GM12878 (cell line): ENCODE data around the gene ARL10. TPM values are rescaled to one million over a fixed set of nuclear protein-coding genes. Genes with fewer than 3 reads are reported as not detected.

Source experiments
- ATAC-seq: fragments of 200-7000 bp; cut with Tn5 transposase; 3 replicates; pipeline ENCODE4 v1.9.1; 2020; ENCODE audit warnings: mild to moderate bottlenecking, moderate library complexity
- BruUV-seq: library from RNA; stranded (reverse); fragments of 400-500 nt; replicated peaks from 2 replicates; lab custom pipeline; 2021; lab: Mats Ljungman, UMichigan
- CTCF ChIA-PET: fragments of 300-600 bp; sonication (Branson Sonifier 250); formaldehyde crosslinking; extraction: SDS; loops from one replicate; lab custom pipeline; 2021; ENCODE audit warnings: inconsistent platforms; lab: Yijun Ruan, JAX
- POLR2A ChIA-PET: fragments of 350-600 bp; formaldehyde crosslinking; extraction: SDS; loops from one replicate; lab custom pipeline; 2021; ENCODE audit warnings: inconsistent platforms; lab: Charles Lee
- RAD21 ChIA-PET: fragments of 300-600 bp; sonication (Branson Sonifier 250); formaldehyde crosslinking; loops from one replicate; lab custom pipeline; 2023; ENCODE audit warnings: antibody characterized with exemption; ENCODE audit not compliant: unreplicated experiment; lab: Charles Lee
- SMC1A ChIA-PET: fragments of 300-600 bp; sonication (Branson Sonifier 250); formaldehyde crosslinking; loops from one replicate; lab custom pipeline; 2023; ENCODE audit not compliant: unreplicated experiment, uncharacterized antibody; lab: Charles Lee
- DNase-seq: peaks from one replicate; pipeline ENCODE4 v3.0.0-alpha.2; 2011; ENCODE audit warnings: low read depth, low spot score
- FAIRE-seq: peaks from 3 replicates; lab custom pipeline; 2011; peaks lifted over from hg19 to GRCh38; lab: Jason Lieb, UNC
- H2AFZ ChIP-seq: 2 replicates; pipeline ENCODE4 v1.6.0; 2011; ENCODE audit warnings: low read depth, low read length, control low read depth; ENCODE audit not compliant: control insufficient read depth
- H3K27ac ChIP-seq: 2 replicates; pipeline ENCODE4 v1.5.1; 2011; ENCODE audit warnings: control low read depth; ENCODE audit not compliant: control insufficient read depth, insufficient read depth
- H3K27me3 ChIP-seq, 2 experiments: replicated peaks in 1 of 2; 2 replicates each; pipeline versions ENCODE4 v1.6.0 to v1.6.1; 2011; ENCODE audit warnings: low read length in 1 of 2; ENCODE audit not compliant: control insufficient read depth in 2 of 2, insufficient read depth in 2 of 2
- H3K36me3 ChIP-seq, 2 experiments: 2 replicates each; pipeline ENCODE4 v1.5.1; 2011; ENCODE audit warnings: low read length in 1 of 2; ENCODE audit not compliant: control insufficient read depth in 2 of 2, insufficient read depth in 2 of 2
- H3K4me1 ChIP-seq: 2 replicates; pipeline ENCODE4 v1.6.1; 2011; ENCODE audit warnings: mild to moderate bottlenecking, low read length, moderate library complexity, mixed read lengths; ENCODE audit not compliant: control insufficient read depth, insufficient read depth
- H3K4me2 ChIP-seq: 2 replicates; pipeline ENCODE4 v1.6.0; 2011; ENCODE audit warnings: control low read depth; ENCODE audit not compliant: control insufficient read depth, insufficient read depth
- H3K4me3 ChIP-seq: fragments of 200-600 bp; sonication (generic); 2 replicates; pipeline ENCODE4 v1.5.1; 2016
- H3K79me2 ChIP-seq: 2 replicates; pipeline ENCODE4 v1.6.0; 2011; ENCODE audit warnings: low read length; ENCODE audit not compliant: control insufficient read depth, insufficient read depth
- H3K9ac ChIP-seq: 2 replicates; pipeline ENCODE4 v1.8.0; 2011; ENCODE audit warnings: low read length, control low read depth, mixed read lengths; ENCODE audit not compliant: control insufficient read depth, insufficient read depth
- H3K9me3 ChIP-seq: replicated peaks from 3 replicates; pipeline ENCODE4 v1.5.1; 2011; ENCODE audit warnings: mild to moderate bottlenecking, low read length; ENCODE audit not compliant: control insufficient read depth, insufficient read depth
- H4K20me1 ChIP-seq: 2 replicates; pipeline ENCODE4 v1.6.0; 2011; ENCODE audit not compliant: control insufficient read depth, insufficient read depth
- ATF7 ChIP-seq: fragments of 450-650 bp; IDR thresholded peaks from 2 replicates; pipeline ENCODE4 v1.6.1; 2016; ENCODE audit warnings: low read depth, mild to moderate bottlenecking
- BCL11A ChIP-seq: IDR thresholded peaks from 2 replicates; pipeline ENCODE4 v1.6.1; 2011; ENCODE audit warnings: low read depth, low read length
- CBX5 ChIP-seq: sonication (generic); IDR thresholded peaks from 2 replicates; pipeline ENCODE4 v1.6.1; 2016; ENCODE audit warnings: low read depth, moderate library complexity, mild to moderate bottlenecking, inconsistent platforms
- CREB1 ChIP-seq: IDR thresholded peaks from 2 replicates; pipeline ENCODE4 v1.6.1; 2012; ENCODE audit warnings: low read depth, mild to moderate bottlenecking, inconsistent platforms
- EGR1 ChIP-seq, 2 experiments: IDR thresholded peaks; 1 replicate in 1 of 2; 2 replicates in 1 of 2; pipeline ENCODE4 v1.6.1; 2011 to 2012; ENCODE audit warnings: low read depth in 2 of 2, low read length in 2 of 2, borderline replicate concordance in 1 of 2, mild to moderate bottlenecking in 1 of 2, moderate library complexity in 1 of 2
- HDGF ChIP-seq: fragments of 450-650 bp; IDR thresholded peaks from 2 replicates; pipeline ENCODE4 v1.6.1; 2016; ENCODE audit warnings: antibody characterized with exemption
- KDM1A ChIP-seq: fragments of 200-600 bp; sonication (generic); IDR thresholded peaks from 2 replicates; pipeline ENCODE4 v1.6.1; 2016; ENCODE audit warnings: borderline replicate concordance
- KLF5 ChIP-seq: fragments of 450-650 bp; IDR thresholded peaks from 2 replicates; pipeline ENCODE4 v1.6.1; 2014; ENCODE audit warnings: mild to moderate bottlenecking; ENCODE audit not compliant: partially characterized antibody
- MTA2 ChIP-seq: fragments of 450-650 bp; IDR thresholded peaks from 2 replicates; pipeline ENCODE4 v1.6.1; 2016; ENCODE audit warnings: low read depth, mild to moderate bottlenecking, moderate library complexity
- MTA3 ChIP-seq: IDR thresholded peaks from 2 replicates; pipeline ENCODE4 v1.6.1; 2012; ENCODE audit warnings: low read length, inconsistent platforms, borderline replicate concordance
- MXI1 ChIP-seq: fragments of 150-350 bp; IDR thresholded peaks from 2 replicates; pipeline ENCODE4 v1.6.1; 2011; ENCODE audit warnings: low read depth, mild to moderate bottlenecking, inconsistent platforms, low read length, improper control_type of control experiment
- PAX5 ChIP-seq: IDR thresholded peaks from 2 replicates; pipeline ENCODE4 v1.6.1; 2011; ENCODE audit warnings: low read depth, low read length, borderline replicate concordance
- RB1 ChIP-seq: fragments of 450-650 bp; formaldehyde crosslinking; IDR thresholded peaks from 2 replicates; pipeline ENCODE4 v1.6.1; 2017; ENCODE audit warnings: mild to moderate bottlenecking, borderline replicate concordance
- RELB ChIP-seq: fragments of 450-650 bp; IDR thresholded peaks from 2 replicates; pipeline ENCODE4 v1.6.1; 2017; ENCODE audit warnings: low read depth, mild to moderate bottlenecking, moderate library complexity
- RFX5 ChIP-seq: IDR thresholded peaks from 2 replicates; pipeline ENCODE4 v1.6.1; 2011; ENCODE audit warnings: low read depth, low read length, improper control_type of control experiment
- SREBF2 ChIP-seq: IDR thresholded peaks from 2 replicates; pipeline ENCODE4 v1.6.1; 2012; ENCODE audit warnings: mild to moderate bottlenecking, low read length
- STAT1 ChIP-seq: fragments of 450-650 bp; conservative IDR thresholded peaks from 2 replicates; pipeline ENCODE4 v1.6.1; 2014; ENCODE audit warnings: antibody characterized with exemption, mild to moderate bottlenecking
- STAT3 ChIP-seq: IDR thresholded peaks from 2 replicates; pipeline ENCODE4 v1.6.1; 2011; ENCODE audit warnings: low read depth, low read length, improper control_type of control experiment
- whole genome bisulfite sequencing: methylation state at CpG from one replicate; pipeline ENCODE4 v1.1.6; 2016; ENCODE audit warnings: low lambda C conversion rate; ENCODE audit not compliant: insufficient replicate concordance, insufficient coverage; ENCODE audit errors: missing lambda C conversion rate; 5-methylcytosine and 5-hydroxymethylcytosine counted together
- in situ Hi-C: fragments of 300-500 bp; cut with MboI; formaldehyde crosslinking; loops from 9 replicates; pipeline ENCODE4 v1.14.3; 2018; ENCODE audit warnings: mixed read lengths
- intact Hi-C: fragments of 100-400 bp; cut with micrococcal nuclease; formaldehyde crosslinking; loops from one replicate; pipeline ENCODE4 v1.14.2; 2022; ENCODE audit not compliant: unreplicated experiment
- polyA plus RNA-seq, 11 experiments: library from polyadenylated mRNA; depleted of rRNA in 4 of 11; unstranded in 6 of 11; stranded (reverse) in 5 of 11; fragments of >200 nt; fragmentation: Nextera tagmentation in 4 of 11; fragmentation: Illumina TruSeq in 1 of 11; extraction: Ambion mirVana in 4 of 11; extraction: Trizol in 1 of 11; gene quantifications; 1 replicate in 1 of 11; 2 replicates in 10 of 11; pipeline versions ENCODE4 v1.2.1 to v1.2.3, GENCODE V29; 2011 to 2016; ENCODE audit warnings: inconsistent platforms in 2 of 11, missing spikeins in 2 of 11, low read depth in 1 of 11
- total RNA-seq, 4 experiments: library from RNA; depleted of rRNA in 3 of 4; stranded (reverse); fragments of >200 nt in 3 of 4; fragmentation: Illumina TruSeq in 1 of 4; extraction: Trizol in 1 of 4; gene quantifications; 2 replicates each; pipeline versions ENCODE4 v1.2.1 to v1.2.3, GENCODE V29; 2013 to 2021
- TF ChIP-seq, protein P1 (sequence below): fragments of 450-650 bp; IDR thresholded peaks from 2 replicates; pipeline ENCODE4 v1.6.1; 2014; ENCODE audit warnings: mild to moderate bottlenecking
- TF ChIP-seq, protein P2 (sequence below): fragments of 450-650 bp; formaldehyde crosslinking; IDR thresholded peaks from 2 replicates; pipeline ENCODE4 v1.5.0; 2022; ENCODE audit warnings: mild to moderate bottlenecking, missing genetic modification characterization

ARL10 gene
- total and polyA plus RNA-seq, 10 of the 15 experiments (the other 5 are each of a cell fraction or from before 2014, with no cell fraction given): 0.44 to 6.4 (median 2.4) TPM

DNA sequence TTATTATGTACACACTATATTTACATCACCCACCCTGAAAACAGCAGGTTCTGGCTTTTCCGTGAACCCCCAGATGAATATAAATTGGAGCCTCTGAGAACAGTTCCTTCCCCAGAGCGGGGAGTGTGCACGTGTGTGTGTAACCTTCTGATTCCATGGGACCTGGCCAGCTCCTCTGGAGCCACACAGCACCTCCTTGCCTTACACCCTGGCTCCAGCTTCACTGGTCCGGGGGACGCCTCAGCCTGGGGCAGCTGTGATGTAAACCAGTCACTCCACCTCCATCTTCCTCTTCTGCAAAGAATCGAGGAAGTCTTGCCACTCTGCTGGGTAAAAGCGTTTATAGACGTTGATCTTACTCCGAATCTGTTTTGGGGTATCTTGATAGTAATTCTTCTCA lies 18.7 kb downstream of the ARL10 start:
- ATAC-seq (no peak), DNase-seq (no peak), FAIRE-seq (no peak)
- ChIA-PET CTCF (no interaction called here), SMC1A (no interaction called here), POLR2A (no interaction called here), RAD21 (no interaction called here)
- no peaks in the 10 kb centered on the region; the same call in 2 of the 3 replicates for H3K9me3 ChIP-seq
- peaks cover 35% of the 10 kb centered on the region for H3K79me2 ChIP-seq
- H4K20me1 ChIP-seq: peaks cover 3% of the 10 kb centered on the region; the same call in 1 of the 2 replicates
- H3K9ac ChIP-seq: no peak overlapping the region
- intact Hi-C loops (loop anchor here (10.0 kb wide), 1 partner anchor 151 kb away; the partner anchor contains the start of gene RNF44), in situ Hi-C loops (no loop called here)
- BruUV-seq: no TSS peak
- no peak overlapping the region for H3K27ac ChIP-seq
- H3K4me1 ChIP-seq: peaks cover 6% of the 10 kb centered on the region
- no peak overlapping the region for H2AFZ ChIP-seq
- H3K27me3 ChIP-seq: no peaks in the 10 kb centered on the region
- peaks cover 21 to 25% of the 10 kb centered on the region in 2 experiments for H3K36me3 ChIP-seq
- no peak overlapping the region for H3K4me2 ChIP-seq
- 95% methylated on average over 9 of the region's 9 CpGs for WGBS
- TF ChIP-seq BCL11A (no peak), KDM1A (no peak), MXI1 (no peak), RFX5 (no peak), ATF7 (no peak), STAT3 (no peak), CBX5 (no peak), MTA3 (no peak), STAT1 (no peak), RB1 (no peak), SREBF2 (no peak), EGR1 (IDR thresholded peaks at IDR 0.05; ENCODE audit: borderline replicate concordance in 1 of 2, low read depth in 2 of 2, low read length in 2 of 2) (no peak), HDGF (no peak), PAX5 (no peak), CREB1 (no peak), RELB (no peak), MTA2 (no peak), KLF5 (no peak)
- TF ChIP-seq, protein P1, sequence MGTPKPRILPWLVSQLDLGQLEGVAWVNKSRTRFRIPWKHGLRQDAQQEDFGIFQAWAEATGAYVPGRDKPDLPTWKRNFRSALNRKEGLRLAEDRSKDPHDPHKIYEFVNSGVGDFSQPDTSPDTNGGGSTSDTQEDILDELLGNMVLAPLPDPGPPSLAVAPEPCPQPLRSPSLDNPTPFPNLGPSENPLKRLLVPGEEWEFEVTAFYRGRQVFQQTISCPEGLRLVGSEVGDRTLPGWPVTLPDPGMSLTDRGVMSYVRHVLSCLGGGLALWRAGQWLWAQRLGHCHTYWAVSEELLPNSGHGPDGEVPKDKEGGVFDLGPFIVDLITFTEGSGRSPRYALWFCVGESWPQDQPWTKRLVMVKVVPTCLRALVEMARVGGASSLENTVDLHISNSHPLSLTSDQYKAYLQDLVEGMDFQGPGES: no peak
- TF ChIP-seq, protein P2, sequence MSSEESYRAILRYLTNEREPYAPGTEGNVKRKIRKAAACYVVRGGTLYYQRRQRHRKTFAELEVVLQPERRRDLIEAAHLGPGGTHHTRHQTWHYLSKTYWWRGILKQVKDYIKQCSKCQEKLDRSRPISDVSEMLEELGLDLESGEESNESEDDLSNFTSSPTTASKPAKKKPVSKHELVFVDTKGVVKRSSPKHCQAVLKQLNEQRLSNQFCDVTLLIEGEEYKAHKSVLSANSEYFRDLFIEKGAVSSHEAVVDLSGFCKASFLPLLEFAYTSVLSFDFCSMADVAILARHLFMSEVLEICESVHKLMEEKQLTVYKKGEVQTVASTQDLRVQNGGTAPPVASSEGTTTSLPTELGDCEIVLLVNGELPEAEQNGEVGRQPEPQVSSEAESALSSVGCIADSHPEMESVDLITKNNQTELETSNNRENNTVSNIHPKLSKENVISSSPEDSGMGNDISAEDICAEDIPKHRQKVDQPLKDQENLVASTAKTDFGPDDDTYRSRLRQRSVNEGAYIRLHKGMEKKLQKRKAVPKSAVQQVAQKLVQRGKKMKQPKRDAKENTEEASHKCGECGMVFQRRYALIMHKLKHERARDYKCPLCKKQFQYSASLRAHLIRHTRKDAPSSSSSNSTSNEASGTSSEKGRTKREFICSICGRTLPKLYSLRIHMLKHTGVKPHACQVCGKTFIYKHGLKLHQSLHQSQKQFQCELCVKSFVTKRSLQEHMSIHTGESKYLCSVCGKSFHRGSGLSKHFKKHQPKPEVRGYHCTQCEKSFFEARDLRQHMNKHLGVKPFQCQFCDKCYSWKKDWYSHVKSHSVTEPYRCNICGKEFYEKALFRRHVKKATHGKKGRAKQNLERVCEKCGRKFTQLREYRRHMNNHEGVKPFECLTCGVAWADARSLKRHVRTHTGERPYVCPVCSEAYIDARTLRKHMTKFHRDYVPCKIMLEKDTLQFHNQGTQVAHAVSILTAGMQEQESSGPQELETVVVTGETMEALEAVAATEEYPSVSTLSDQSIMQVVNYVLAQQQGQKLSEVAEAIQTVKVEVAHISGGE (CRISPR knock-in tag): no peak
- H3K4me3 ChIP-seq: no peak overlapping the region
